Activated T-cell treated with anti-CD3 and anti-CD28 coated beads, Interleukin-2, amount 50 U/mL, for 1 hour (primary cell): ENCODE measurements around the gene GALR2.
"Not testable (repeated sequence)": the region's sequence is repeated elsewhere in the genome, so short reads cannot be mapped to it uniquely, and the experiment has no call there.

ENCODE experiments used
- DNase-seq: peaks from one replicate; pipeline ENCODE4 v3.0.0-alpha.2; 2020

The GALR2 gene

GRCh38 chr17:76074390-76075363 lies at the start of gene GALR2:
GALR2 (plus strand) TSS chr17:76074781; CDS start chr17:76074884, 103 bp downstream.
- DNase-seq, result no peak

GRCh38 chr17:76025294-76025693 lies 49.3 kb upstream of the GALR2 start:
- DNase-seq, result no peak

- no peak for DNase-seq
Observed at GRCh38 chr17:76026714-76027158, 47.8 kb upstream of the GALR2 start.

DNA sequence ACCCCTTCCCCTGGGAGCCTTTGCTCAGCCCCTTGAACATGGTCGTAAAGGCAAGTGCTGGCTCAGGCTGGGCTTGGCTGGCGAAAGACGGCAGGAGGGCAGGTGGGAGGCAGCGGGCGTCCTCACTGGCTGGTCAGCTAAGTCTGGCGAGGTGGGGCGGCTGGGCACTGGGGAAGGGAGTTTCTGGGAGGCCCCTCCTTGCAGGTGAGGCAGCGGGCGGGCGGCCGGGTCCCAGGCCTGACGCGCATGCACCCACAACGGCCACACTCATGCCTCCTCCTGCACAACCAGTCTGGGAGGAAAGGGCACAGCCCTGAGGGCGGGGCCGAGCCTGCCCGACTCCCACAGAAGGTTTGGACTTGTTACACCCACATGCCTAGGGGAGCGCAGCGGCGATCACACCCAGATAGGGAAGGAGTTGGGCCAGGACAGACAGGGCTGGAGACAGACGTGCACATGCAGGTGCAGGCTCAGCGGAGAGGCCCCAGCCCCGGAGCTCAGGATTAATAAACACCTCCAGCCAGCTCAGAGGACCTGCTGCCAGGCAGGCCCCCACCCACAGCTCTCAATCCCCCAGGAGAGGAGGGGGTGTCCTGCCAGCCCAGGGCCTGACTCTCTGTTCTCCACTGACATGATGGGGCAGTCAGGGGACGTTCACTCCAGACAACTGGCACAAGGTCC lies 47.3 kb upstream of the GALR2 start, which contains the start of gene EVPL:
EVPL (minus strand) TSS at position 148 of the 681 bp plus-strand sequence; CDS start at position 40, 108 bp downstream.
- DNase-seq, result no peak

- no peak for DNase-seq
Observed at GRCh38 chr17:76032073-76032779, 42.4 kb upstream of the GALR2 start.

DNA sequence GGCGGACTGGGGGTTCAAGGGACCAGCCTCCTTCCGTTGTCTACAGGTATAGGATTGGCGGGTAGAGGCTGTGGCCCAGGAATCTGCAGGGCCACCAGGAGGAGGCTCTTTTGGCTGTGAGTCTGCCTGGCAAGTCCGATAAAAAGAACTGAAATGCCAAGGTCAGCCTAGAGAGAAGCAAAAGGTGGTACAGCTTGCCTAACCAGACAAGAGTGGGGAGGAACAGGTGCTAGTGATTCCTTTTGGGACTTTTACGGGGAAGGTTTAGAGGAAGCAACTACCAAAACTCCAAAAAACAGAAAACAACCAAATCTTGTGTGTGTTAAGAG lies 41.8 kb upstream of the GALR2 start:
- no peak for DNase-seq

- DNase-seq, result no peak
Observed at GRCh38 chr17:76033139-76033538, 41.4 kb upstream of the GALR2 start.

DNA sequence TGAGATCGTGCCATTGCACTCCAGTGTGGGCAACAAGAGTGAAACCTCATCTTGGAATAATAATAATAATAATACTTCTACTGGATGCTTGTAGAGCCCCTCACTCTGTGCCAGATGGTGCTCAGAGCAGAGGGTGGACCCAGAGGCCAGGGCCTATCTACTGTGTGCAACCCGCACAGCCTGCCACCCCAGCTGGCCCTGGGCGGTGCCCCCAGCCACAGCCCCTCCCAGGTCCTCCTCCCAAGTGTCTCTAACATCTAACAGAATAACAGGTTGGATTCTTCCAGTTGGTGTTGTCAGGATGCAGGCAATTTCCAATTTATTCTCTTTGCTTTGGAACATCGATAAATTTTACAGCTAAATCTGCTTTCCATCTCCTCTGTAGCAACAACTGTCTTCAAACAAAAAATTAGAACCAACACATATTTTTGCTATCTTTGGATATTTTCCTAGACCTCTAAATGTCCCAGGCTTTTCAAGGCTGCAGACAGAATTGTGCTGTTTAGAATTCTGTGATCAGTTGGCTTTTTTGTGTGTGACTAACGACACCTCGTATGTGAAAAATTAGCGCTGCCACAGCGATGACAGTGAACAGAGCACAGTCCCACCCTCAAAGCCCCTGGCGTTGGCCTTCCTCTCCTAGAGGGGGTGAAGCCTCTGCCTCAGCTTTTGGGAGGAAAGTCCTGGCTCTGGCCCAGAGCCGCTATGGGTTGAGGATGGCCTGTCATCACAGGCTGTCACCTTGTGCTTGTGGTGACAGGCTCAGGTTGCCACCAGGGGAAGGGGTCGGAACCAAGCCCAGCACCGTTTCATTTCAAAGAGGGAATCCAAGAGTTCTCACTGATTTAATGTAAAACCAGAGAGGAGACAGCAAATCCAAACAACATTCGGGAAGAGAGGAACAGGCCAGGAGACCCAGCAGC lies 39.9 kb upstream of the GALR2 start:
- no peak for DNase-seq

- DNase-seq, result no peak
Observed at GRCh38 chr17:76036497-76037261, 37.9 kb upstream of the GALR2 start.

GRCh38 chr17:76038050-76038449 lies 36.5 kb upstream of the GALR2 start:
- DNase-seq, result no peak

DNA sequence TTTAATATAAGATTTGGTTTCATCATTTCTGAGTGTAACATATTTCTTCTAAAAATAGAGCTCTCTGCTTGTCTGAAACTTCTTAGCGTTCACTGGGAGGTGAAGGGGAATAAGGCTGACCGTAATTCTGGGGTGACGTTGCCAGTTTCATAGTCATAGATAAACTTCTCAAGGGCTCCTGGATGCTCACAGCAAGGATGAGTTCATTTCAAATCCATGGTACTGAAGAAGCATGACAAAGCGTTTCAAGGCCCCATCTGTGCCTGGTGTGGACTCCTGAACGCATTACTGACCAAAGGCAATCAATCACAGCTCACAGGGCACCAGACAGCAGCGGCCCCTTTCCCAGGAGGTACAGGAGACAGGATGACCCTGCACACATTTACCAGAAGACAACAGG lies 35.5 kb upstream of the GALR2 start:
- no peak for DNase-seq

GRCh38 chr17:76040376-76040775 lies 34.2 kb upstream of the GALR2 start:
- DNase-seq, result no peak

- DNase-seq, result not testable (repeated sequence)
Observed at GRCh38 chr17:76042868-76043267, 31.7 kb upstream of the GALR2 start.

DNA sequence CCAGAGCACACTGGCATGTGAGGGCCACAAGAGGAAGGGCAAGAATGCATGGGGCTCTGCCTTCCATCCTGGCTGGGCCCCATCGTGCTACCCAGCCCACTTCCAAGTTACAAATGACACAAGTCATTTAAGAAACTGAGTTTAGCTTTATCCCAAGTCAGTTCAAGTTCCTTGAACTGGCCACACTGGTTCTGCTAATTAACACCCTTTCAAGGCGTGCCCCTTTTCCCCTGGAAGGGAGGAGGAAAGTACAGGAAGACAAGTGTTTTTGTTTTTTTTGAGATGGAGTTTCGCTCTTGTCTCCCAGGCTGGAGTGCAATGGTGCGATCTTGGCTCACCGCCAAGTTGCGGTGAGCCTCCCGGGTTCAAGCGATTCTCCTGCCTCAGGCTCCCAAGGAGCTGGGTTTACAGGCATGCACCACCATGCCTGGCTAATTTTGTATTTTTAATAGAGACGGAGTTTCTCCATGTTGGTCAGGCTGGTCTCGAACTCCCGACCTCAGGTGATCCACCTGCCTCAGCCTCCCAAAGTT lies 30.0 kb upstream of the GALR2 start:
- DNase-seq, result not testable (repeated sequence)

DNA sequence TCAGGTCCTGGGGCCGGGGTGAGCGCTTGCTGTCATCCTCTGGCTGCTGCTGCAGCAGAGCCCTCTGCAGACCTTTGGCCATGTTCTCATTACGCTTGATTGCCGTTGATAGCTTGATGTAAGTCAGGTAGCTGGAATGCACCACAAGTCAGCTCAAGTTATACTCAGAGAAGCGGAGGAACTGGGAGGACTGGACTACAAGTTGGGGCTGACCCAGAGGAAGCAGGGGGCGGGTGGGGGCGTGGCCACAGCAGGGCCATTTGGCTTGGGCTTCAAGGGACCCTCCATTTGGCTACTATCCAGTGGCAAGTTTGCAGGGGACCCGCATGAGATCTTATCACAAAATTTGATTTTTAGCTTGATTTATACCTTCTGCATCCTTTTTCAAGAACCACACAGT lies 28.5 kb upstream of the GALR2 start:
- no peak for DNase-seq

DNA sequence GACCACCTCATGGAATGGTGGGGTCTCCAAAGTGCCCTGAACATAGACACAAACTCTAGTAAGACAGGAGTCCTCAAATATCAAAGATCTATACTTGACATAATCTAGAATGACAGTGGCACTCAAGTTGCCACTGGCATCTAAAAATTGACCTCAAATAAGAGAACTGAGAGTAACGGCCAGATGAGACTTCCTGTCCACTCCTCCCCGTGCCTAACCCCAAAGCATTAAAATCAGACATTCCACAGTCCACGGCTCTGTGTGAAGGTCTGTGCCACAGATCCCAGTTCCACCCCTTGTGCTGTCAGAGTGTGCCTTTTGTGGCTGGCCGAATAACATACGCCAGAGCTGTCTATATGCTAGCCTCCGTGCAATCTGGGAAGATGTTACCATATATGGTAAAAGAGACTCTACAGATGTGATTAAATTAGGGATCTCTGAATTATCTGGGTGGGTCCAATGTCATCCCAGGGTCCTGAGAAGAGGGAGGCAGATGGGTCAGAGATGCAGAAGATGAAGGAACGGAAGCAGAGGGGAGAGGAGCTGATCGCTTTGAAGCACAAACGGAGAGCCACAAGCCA lies 26.5 kb upstream of the GALR2 start:
- DNase-seq, result no peak

- no peak for DNase-seq
Observed at GRCh38 chr17:76048711-76049110, 25.9 kb upstream of the GALR2 start.

DNA sequence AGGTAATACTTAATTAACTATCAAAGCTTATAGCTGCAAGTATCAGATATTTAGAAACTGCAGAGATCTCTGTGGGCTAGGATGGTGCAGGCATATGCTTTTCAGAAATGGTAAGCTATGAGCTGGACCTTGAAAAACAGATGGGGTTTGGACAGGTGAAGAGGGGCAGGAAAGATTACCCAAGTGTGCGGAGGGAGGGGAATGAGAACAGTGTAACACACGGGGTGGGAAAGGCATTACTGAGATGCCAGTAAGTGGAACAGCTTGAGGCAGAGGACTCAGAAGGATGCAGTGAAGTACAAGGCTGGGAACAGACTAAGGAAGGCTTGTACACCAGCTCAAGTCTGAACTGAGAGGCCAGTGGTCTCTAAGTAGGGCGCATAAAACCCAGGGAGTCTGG lies 25.3 kb upstream of the GALR2 start:
- no peak for DNase-seq

DNA sequence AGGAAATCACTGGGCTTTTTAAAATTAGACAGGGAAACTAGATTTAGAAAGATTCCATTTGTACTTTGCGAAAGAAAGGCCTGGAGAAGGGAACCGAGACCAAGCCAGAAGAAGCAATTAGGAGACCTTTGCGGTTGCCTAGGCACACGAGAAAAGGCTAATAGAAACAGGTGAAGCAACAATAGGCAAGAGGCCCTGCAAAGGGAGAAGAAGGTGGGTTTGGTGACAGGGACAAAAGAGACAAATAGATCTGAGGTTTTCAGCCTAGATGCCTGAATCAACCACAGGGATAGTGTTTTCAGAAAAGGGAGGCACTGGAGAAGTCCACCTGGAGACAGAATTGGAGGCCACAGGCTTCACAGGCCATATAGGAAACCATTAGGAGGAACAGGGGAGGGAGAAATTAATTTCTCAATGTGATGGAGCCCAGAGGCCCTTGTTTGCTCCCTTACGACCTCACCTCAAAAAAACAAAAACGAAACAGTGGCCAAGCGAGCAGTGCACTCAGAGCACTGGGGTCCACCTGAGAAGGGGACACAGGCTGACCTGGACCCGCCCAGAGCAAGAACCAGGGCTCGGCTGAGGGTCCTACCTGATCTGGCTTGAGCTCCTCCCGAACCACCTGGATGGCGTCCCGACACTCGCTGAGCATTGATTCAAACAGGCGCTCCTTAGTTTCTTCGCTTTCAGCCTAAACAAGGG lies 24.6 kb upstream of the GALR2 start:
- no peak for DNase-seq
